ENCODE results near the gene CDC14B.

CDC14B gene

DNA sequence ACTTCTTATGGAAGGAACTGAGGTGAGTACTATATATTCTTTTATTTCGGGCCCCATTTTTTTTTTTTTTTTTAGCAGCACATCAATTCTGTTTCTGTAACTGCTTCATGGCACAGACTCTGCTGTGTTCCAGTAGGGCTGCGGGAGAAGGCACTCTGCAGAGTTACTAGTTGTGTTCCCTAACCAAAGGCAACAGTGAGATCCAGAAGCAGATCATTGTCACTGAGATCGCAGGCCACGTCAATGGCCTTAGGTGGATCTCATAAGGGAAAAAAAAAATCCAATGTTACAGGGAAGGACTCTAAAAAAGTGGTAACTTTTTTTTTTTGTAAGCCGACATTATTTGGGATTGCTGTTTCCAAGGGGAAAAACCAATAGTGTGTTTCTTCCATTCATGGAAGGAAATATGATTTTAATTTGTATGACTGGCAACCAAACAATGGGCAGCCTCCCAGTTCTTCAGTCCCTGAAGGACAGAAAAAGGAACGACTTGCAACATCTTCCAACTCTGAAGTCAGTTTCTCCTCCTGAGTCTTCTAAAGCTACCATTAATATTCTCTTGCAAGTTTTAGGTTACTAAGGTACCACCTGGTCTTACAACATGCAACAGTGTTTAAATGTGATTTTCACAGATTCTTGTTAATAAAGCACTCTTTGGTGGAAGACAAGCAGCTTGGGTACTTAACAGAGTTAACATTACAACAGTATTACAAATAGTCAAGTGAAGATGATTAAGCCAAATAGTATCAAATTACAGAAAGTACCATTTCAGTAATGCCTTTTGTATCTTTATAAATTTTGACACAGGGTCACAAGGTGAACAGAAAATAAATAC is 116.9 kb downstream of the CDC14B start:
- no peak for DNase-seq (ENCODE audit: low read depth in 2 of 2)

DNA sequence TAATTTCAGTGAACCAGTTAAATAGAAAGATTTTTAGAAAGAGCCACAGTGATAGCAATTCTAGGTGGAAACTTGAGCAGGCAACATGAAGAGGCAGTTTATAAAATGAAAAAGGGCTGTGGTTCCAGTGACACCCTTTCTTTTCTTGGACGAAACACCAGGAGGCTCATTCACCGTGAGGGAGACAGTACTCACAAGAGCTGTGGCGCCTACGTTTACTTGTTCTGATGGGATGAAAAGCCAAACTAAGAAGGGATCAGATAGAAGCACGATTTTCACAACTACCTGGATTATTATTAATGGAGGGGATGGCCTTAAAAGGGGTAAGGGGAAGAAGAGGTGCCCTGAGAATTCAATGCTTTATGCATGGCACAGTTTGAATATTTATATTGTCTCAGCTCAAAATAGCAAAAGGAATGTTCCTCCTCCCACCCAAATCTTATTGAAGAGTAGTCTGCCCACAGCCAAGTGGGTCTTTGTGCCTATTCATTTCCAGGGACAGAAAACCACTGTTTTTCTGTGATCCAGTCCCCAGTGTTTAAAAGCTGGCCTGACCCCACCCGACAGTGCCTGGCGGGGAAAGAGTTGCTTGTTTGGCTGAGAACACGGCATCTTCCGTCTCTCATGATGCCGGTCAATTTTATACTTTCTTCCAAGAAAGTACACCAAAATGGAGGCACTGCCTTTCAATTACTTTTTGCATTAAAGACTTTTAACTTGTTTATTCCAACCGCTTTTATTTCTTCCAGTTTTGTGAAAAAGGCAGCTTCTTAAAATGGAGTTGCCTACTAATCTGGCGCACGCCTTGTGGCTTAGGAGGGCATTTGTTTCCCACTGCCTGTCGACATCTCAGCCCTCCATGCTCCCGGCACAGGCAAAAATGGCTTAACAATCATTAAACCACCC is 117.8 kb downstream of the CDC14B start:
- no peak for DNase-seq (ENCODE audit: low read depth in 2 of 2)

DNA sequence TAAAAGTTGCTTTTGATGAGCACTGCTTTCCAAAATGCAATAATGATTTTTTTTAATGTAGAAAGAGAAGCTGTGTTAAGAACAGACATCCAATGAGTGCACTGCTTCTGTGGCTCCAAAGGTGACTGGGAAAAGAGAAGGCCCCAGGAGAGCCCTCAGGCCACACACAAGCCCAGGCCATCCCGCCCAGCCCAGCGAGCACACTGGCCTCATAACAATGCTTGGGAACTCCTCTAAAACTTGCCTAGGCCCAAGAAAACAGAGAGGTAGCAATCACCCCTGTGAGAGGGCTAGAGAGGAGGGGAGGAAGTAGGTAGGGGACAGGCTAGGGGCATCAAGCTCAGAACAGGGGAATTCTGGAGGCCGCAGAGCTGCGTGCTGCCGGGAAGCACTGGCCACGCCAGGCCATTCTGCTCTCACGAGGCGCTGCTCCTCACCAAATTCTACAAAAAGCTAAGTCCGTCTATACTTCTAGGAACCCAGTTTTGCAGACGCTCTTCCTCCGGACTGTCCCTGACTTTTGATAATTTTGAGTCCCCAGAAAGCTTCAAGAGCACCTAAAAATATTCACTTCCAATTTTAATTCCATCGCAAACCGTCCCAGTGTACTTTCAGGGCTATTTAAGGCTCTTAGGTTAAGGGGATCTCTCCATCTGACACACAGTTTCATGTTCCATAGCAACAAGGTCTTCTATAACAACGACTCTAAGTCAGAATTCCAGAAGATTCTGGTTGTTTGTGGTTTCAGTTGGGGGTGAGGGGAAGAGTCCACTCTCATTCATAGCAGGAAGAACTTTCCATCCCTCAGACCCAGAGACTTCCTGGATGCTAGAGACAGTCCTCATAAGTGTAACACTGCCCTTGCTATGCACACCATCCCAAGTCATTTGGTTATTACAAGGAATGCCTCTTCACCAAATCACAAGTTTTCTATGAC is 118.7 kb downstream of the CDC14B start:
- DNase-seq (ENCODE audit: low read depth in 2 of 2): no peak

DNA sequence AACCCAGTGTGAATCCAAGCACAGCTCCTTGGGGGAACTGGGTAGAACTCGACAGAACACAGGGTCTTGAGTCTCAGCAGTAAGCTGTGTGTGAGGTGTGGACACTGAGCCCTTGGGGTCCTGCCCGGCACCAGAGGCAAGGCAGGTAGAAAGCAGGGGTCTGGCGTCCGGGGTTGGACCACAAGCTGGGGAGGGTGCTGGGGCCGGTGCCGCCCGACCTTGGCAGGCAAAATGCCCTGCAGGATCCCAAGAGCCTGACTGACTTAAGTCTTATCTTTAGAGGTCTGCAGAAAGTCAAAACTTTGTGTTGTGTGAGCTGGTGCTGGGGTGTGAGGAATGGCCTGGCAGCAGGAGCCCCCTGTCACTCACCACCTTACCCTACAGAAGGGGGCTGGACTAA is 120.4 kb downstream of the CDC14B start:
- no peak for DNase-seq (ENCODE audit: low read depth in 2 of 2)

DNA sequence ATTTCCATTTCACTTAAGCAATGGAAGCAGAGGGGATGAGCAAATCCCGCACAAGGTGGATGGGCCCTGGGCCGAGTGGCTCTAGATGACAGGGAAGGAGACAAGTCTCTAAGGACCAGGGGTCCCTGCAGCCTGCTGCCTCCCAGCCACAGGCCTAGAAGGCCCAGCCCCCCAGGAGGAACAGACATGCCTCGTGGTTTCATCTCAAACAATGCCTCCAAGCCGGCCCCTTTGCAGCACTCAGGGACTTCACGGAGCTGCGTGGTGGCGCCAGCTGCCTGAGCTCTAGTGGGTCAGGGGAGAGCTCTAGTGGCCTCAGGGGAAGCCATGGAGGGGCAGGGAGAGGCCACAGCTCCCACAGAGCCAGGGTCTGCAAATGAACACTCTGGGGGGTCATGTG is 120.8 kb downstream of the CDC14B start:
- DNase-seq (ENCODE audit: low read depth in 2 of 2): no peak

DNA sequence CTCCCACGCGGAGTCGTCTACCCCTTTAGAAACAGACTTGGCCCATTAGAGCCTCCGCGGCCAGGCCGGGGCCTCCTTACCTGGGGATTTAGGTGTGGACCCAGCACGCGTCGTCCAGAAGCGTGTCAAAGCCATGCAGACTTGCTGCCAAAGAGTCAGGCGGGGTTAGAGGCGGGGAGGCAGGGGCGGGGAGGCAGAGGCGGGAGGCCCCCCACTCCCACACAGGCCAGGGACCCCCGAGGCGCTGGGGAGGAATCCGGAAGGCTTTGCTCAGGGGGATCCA is 122.6 kb downstream of the CDC14B start:
- DNase-seq (ENCODE audit: low read depth in 2 of 2): no peak

DNA sequence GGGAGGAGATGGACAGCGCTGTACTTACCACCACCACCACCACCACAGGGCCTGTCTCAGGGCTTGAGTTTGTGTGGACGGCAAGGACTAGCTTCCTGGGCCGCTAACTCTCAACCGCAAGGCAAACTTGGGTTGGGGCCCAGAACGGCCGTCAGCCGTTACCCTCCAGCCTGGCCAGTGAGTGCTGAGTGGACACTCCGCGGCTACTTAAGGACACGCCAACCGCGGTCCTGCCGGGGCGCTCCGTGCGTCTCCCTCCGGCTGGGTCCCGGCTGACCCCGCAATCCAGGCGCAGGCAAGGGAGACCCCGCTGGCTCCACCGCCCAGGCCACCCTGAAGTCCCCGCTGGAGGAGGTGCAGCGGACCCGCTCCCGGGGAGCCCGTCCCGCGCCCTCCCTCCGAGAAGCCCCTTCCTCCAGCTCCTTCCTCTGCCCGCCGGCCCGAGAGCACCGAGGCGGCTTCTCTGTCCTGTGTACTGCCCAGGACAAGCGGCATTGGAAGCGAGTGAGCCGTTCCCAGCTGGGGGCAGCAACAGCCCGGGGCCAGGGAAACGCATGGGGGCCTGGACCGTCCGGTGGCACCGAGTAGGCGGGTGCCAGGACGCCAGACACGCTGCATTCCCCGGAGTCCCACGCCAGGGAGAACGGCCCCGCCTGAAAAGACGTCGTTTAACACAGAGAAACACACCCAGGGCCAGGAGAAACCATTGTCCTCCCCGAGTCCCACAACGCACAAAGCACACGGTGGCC is 123.1 kb downstream of the CDC14B start:
- DNase-seq (ENCODE audit: low read depth in 2 of 2): no peak

DNA sequence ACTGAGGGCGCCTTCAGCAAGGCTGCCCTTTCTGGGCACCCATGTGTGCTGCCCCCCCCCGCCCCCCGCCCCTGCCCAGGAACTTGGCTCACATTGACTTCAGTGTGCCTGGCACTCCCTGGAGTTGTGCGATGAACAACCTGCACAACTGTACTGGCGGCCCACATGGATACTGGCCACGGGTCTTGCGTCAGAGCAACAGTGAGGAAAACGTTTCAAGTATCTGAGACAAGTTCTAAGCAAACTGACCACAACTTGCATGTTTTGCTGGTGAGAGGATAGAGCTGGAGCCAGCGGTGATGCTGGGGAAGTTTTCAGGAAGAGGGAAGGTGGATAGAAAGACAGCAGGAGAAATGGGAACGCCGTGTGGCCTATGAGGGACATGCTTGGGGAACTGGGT is 124.3 kb downstream of the CDC14B start:
- no peak for DNase-seq (ENCODE audit: low read depth in 2 of 2)

DNA sequence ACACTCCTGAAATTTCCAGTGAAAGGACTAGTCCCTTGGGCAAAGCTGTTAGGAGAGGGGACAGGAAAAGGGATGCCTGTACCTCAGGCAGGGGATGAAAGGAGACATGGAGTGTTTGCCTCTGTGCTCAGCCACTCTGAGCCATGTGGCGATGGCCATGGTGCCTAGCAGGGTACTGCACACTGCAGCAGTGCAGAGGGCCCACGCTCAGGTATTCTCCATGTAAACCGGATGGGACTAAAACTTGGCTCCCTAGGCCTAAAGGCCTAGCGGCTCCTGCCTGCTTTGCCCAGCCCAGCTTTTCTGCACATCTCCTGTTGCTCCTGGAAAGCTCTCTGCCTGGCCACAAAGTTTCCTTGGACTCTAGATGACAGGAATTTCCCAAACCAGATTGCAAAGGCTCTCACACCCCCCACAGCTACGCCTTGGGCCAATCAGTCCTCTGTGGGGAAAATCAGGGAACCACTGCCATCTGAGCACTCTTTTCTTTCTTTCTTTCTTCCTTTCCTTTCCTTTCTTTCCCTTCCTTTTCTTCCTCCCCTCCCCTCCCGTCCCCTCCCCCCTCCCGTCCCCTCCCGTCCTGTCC is 125.3 kb downstream of the CDC14B start:
- DNase-seq (ENCODE audit: low read depth in 2 of 2): no peak

DNA sequence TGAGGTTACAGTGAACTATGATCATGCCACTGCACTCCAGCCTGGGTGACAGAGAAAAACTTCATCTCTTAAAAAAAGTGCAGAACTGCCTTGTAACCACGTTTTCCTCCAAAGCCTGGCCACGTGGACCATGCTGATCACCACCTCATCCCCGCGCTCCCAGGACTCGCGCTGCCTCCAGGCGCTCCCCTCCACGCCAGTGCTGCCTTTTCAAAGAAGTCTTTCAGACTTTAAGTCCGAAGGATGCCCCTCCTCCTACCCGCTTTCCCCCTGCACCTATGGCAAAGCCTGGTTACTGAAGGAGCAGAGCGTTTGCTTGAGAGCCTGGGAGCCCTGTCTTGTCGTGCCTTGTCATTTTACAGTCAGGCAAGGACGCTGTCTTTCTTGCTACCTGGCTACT is 125.9 kb downstream of the CDC14B start:
- no peak for DNase-seq (ENCODE audit: low read depth in 2 of 2)

DNA sequence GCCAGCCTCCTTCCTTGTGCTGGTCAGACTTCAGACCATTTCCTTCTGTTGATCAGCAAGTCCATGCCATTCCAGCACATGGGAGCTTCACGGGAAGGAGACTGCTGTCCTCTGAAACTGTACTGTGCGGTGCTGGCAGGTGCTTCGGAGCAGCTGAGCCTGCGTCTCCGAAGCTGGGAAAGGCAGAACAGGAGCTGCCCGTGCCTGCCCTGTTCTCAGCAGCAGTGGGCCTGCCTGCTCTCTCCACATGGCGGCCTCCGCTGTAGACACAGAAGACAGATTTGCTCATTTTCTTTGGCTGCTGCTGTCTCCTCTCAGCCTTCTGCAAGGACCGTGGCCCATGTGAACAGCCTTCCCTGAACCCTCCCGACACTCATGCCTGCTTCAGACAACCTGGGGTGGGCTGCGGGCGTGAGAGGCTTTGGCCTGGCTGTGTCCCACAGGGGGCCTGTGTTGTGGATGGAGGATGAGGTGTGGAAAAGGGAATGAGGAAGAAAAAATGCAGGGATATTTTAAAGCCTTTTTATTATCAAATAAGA is 126.6 kb downstream of the CDC14B start:
- no peak for DNase-seq (ENCODE audit: low read depth in 2 of 2)

DNA sequence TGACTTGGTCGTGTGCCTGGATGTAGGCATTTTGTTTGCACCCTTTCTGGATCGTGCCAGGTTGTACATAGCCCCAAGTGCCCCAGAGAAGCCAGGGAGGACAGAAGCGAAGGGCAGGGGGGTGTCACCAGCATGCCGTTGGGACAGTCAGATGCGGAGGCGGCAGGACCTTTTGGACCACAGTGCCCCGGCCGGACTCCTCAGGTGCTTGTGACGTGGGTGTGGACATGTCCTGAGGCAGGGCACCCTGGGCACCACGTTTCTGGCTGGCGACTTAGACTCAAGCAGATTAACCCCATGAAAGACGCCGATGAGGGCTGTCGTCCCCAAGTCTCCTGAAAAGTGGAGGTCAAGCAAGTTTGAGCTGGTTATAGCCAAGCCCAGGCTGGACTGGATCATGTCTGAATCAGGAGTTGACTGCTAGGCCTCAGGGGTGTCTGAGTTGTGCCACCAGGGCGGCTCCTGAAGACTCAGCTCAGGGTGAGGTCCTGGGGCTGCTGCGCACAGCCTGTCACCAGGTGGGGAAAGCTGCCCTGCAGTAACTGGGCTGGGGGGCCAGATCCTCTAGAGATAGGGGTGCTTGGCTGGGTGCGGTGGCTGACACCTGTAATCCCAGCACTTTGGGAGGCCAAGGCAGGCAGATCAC is 127.6 kb downstream of the CDC14B start:
- no peak for DNase-seq (ENCODE audit: low read depth in 2 of 2)

DNA sequence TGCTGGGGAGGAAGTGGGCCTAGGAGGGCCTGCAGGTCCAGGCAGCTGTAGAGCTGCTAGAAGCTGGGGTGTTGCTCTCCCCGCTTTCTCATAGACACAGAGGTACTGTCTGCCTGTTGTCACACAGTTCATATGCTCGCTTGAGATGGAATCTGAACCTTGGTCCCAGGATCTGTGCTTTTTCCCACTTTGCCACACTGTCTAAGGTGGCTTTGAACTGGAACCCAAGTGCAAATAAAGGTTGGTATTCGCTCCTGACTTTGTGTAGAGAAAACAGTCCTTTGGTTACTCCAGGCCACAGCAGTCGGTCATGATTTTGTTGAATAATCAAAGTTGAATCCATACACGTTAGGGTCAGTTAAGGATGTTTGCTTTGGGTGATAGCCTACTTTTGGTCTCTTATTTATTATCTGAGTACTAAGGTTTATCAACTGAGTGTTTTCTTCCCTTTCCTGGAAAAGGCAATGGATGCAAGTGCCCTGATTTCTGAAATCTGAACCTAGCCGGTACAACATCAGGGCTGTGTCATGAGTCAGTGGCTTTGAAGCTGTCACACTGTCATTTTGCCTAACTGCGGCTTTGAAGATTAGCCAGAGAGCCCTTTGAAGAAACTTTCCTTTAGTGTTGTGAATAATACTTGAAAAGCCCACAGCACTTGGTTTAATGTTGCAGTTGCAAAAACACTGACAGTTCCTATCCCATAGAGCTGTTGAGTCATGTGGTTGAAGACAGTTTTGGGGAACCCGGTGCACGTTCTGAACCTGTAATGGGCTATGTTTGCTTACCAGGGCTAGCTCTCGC is 128.4 kb downstream of the CDC14B start:
- no peak for DNase-seq (ENCODE audit: low read depth in 2 of 2)

DNA sequence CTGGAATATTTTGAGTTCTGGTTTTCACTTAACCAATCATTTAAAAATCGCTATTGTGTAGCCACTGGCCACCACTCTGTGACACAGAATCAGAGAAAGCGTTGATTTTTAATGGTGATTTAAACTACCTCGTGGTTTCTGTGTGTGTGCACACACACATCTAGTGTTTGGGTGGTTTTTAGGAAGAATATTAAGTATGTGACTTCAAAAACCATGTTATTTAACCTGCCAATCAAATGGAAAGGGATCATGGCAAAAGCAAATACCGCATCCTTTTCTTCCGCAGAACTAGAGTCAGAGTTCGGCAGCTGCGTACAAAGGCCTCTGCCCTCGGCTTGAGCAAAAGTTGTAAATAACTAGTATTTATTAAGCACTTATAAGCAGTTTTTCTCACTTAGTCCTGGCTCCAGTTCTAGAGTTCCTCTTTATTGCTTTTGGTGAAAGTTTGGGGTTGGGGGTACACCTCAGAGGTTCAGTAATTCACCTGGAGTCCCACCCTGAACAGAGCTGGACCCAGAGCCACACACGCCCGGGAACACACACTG is 129.0 kb downstream of the CDC14B start:
- no peak for DNase-seq (ENCODE audit: low read depth in 2 of 2)

DNA sequence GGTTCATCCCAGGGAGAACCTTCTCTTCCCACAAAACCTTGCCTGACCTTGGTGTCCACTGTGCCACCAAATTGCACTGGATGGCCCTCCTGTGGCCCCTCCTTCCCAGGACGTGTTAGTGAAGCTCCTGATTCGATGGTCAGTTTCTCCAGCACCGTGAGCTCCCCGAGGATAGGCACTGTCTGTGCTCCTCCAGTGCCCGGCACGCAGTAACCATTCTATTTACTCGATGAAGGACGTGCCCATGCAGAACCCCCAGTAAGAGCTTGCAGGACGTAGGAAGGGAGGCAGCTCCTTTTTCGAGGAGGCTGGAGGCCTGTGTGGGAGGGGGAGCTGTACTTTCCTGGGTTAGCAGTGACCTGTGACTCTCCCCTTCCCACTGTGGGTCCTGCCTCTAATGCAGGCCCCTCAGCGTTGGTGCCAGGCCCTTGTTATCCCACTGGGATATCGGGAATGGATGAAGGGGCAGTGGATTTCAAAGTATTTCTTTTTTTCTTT is 130.1 kb downstream of the CDC14B start:
- no peak for DNase-seq (ENCODE audit: low read depth in 2 of 2)

DNA sequence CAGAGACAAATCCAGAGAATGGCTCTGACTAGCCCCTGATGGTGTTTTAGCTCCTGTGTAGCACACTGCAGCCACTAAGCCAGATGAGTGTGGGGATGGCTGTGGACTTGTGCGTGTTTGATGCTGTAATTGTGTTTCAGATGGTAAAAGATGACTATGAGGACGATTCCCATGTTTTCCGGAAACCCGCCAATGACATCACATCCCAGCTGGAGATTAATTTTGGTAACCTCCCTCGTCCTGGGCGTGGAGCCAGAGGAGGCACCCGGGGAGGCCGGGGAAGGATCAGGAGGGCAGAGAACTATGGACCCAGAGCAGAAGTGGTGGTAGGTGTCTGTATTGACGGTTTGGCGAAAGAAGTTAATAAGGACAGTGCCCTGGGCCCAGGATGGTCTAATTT is 131.7 kb downstream of the CDC14B start:
- DNase-seq (ENCODE audit: low read depth in 2 of 2): no peak

DNA sequence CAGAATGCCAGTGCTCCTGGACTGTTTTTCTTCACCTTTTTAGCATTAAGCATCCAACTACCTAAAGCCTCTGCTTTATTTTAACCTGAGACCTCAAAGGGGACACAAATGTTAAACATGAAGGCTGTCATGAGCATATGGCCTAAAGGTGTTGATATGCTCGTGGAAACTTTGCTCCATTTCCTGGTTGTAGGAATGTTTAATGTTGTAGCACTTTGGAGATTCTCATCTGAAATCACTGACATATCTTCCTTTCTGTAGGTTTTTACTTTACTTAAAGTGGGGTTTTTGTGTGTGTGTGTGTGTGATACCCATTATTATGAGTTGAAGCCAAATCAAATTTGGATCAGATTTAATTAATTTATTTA is 132.6 kb downstream of the CDC14B start:
- DNase-seq (ENCODE audit: low read depth in 2 of 2): no peak

DNA sequence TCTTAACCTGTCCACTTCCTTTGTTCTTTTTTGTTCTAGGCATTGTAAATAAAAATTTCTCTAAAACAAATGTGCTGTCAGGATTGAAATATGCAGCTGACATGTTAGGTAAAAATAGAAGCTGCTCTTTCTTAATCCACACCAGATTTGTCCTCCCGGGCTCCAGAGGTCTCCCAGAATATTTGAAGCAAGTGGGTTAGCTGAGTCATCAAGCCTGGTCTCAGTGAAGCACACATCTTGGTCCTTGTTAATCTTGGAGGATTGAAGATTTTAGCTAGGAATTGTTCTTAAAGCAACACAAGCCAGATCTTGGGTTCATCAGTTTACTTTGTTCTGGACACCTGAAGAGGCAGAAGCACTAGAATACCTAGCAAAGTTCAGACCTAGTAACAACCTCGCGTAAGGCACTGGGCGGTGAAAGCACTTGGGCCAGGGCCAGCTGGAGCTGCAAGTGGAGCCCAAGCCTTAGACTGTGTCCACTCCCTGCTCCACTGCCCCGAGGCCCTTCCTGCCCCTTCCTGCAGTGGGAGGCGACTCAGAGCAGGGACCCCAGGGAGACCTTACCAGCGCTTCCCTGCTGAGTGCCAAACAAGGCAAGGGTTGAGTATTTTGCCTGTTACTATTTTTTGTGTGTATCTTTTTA is 133.1 kb downstream of the CDC14B start:
- DNase-seq (ENCODE audit: low read depth in 2 of 2): no peak

Data from stimulated activated CD8-positive, alpha-beta memory T cell treated with anti-CD3 and anti-CD28 coated beads, Interleukin-2, amount 100 ng/mL, for 48 hours (primary cell).